ENCODE results near the gene SPATC1L.

SPATC1L gene

GRCh38 chr21:46131838-46132651, 52.2 kb downstream of the SPATC1L start:
- H3K4me3 ChIP-seq (ENCODE audit: low read depth, low read length) = no peak overlapping the region
- no peak for TF ChIP-seq MYC (IDR thresholded peaks at IDR 0.05; ENCODE audit: low read depth, low read length)
- TF ChIP-seq MAX (IDR thresholded peaks at IDR 0.05; ENCODE audit: low read depth, low read length) = no peak
- TF ChIP-seq CTCF (IDR thresholded peaks at IDR 0.05; ENCODE audit: low read depth, low read length) = no peak
- TF ChIP-seq POLR2A (IDR thresholded peaks at IDR 0.05; ENCODE audit: extremely low read depth, insufficient read length) = no peak
- no peak for DNase-seq (ENCODE audit: low read depth)

GRCh38 chr21:46131588-46131837, 52.7 kb downstream of the SPATC1L start:
- DNase-seq (ENCODE audit: low read depth) = no peak
- TF ChIP-seq CTCF (IDR thresholded peaks at IDR 0.05; ENCODE audit: low read depth, low read length) (no peak), MYC (IDR thresholded peaks at IDR 0.05; ENCODE audit: low read depth, low read length) (no peak), POLR2A (IDR thresholded peaks at IDR 0.05; ENCODE audit: extremely low read depth, insufficient read length) (no peak), MAX (IDR thresholded peaks at IDR 0.05; ENCODE audit: low read depth, low read length) (no peak)
- no peak overlapping the region for H3K4me3 ChIP-seq (ENCODE audit: low read depth, low read length)

GRCh38 chr21:46130831-46131587, 53.2 kb downstream of the SPATC1L start:
- H3K4me3 ChIP-seq (ENCODE audit: low read depth, low read length) = no peak overlapping the region
- TF ChIP-seq MAX (IDR thresholded peaks at IDR 0.05; ENCODE audit: low read depth, low read length) = no peak
- TF ChIP-seq POLR2A (IDR thresholded peaks at IDR 0.05; ENCODE audit: extremely low read depth, insufficient read length) = no peak
- TF ChIP-seq MYC (IDR thresholded peaks at IDR 0.05; ENCODE audit: low read depth, low read length) = no peak
- TF ChIP-seq CTCF (IDR thresholded peaks at IDR 0.05; ENCODE audit: low read depth, low read length) = no peak
- DNase-seq (ENCODE audit: low read depth) = no peak

GRCh38 chr21:46129846-46130651, 54.2 kb downstream of the SPATC1L start:
- no peak for DNase-seq (ENCODE audit: low read depth)
- no peak for TF ChIP-seq MAX (IDR thresholded peaks at IDR 0.05; ENCODE audit: low read depth, low read length)
- TF ChIP-seq POLR2A (IDR thresholded peaks at IDR 0.05; ENCODE audit: extremely low read depth, insufficient read length) = no peak
- no peak for TF ChIP-seq CTCF (IDR thresholded peaks at IDR 0.05; ENCODE audit: low read depth, low read length)
- TF ChIP-seq MYC (IDR thresholded peaks at IDR 0.05; ENCODE audit: low read depth, low read length) = no peak

GRCh38 chr21:46128933-46129571, 55.2 kb downstream of the SPATC1L start:
- no peak overlapping the region for H3K4me3 ChIP-seq (ENCODE audit: low read depth, low read length)
- no peak for DNase-seq (ENCODE audit: low read depth)
- TF ChIP-seq CTCF (IDR thresholded peaks at IDR 0.05; ENCODE audit: low read depth, low read length) = no peak
- no peak for TF ChIP-seq POLR2A (IDR thresholded peaks at IDR 0.05; ENCODE audit: extremely low read depth, insufficient read length)
- TF ChIP-seq MYC (IDR thresholded peaks at IDR 0.05; ENCODE audit: low read depth, low read length) = no peak
- no peak for TF ChIP-seq MAX (IDR thresholded peaks at IDR 0.05; ENCODE audit: low read depth, low read length)

More at GRCh38 chr21:46129846-46130651, 54.2 kb downstream of the SPATC1L start:
- H3K4me3 ChIP-seq (ENCODE audit: low read depth, low read length) = no peak overlapping the region

Measured in NB4 (cell line).